ENCODE measurements around the gene KRTAP6-3.

The KRTAP6-3 gene

GRCh38 chr21:30628109-30628508 is 35.9 kb downstream of the KRTAP6-3 start:
- DNase-seq, result no peak

- no peak for DNase-seq
Observed at GRCh38 chr21:30629200-30629599, 37.0 kb downstream of the KRTAP6-3 start.

- no peak for DNase-seq
Observed at GRCh38 chr21:30634906-30635305, 42.7 kb downstream of the KRTAP6-3 start, which contains the start of gene KRTAP20-2. TSS of gene KRTAP20-2 (plus strand) at chr21:30635206. CDS start at chr21:30635264, 58 bp downstream.

- no peak for DNase-seq
Observed at GRCh38 chr21:30638686-30639085, 46.4 kb downstream of the KRTAP6-3 start.

- no peak for DNase-seq
Observed at GRCh38 chr21:30642564-30642963, 50.3 kb downstream of the KRTAP6-3 start, which contains the start of gene KRTAP20-3. TSS of gene KRTAP20-3 (plus strand) at chr21:30642864.
